ENCODE results near the gene RNF222. TPM values are rescaled to one million over a fixed set of nuclear protein-coding genes. Genes with fewer than 3 reads are reported as not detected.
"Not testable (repeated sequence)": the region's sequence is repeated elsewhere in the genome, so short reads cannot be mapped to it uniquely, and the experiment has no call there.

RNF222 gene
- total and polyA plus RNA-seq, 9 donors, result not detected

DNA sequence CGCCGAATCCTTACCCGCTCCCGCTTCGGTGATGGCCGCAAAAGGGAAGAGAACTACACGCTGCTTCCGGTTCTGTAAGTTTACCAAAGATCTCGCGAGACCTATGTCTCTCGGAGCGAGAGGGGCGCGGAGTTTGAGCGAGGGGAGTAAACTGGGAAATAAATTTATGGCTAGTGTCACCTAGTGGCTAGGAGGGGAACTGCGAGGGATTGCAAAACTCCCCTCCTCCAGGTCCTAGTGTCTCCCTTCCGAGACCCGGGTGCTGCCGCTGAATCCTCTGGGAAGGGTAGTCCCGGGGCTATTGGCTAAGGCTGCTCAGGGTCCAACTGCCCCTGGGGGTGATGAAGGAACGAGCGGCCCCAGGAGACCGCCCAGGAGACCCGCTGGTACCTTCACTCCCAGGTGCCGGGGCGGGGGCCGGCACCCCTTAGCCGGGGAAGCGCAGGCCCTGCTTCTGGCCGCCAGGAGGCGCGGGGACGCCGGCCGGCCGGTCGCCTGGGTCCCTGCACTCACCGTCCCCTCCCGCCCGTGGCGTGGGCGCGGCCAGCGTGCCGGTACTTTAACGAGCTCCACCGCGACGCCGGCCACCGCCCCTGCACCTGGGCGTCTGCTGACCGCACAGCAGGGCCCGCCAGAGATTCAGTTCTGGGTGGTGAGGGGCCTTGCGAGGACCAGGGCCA is 14.3 kb downstream of the RNF222 start, which contains the start of gene RPL26:
Gene RPL26 (minus strand): TSS at position 51 of the 680 bp plus-strand sequence. CDS start 883 bp downstream, outside the sequence.
- Histone ChIP-seq H3K4me3 (peak within 1 kb of the TSS; percentile 89), H3K36me3 (no peaks in the 10 kb centered on the region), H3K4me1 (ENCODE audit: insufficient read depth) (peaks cover 12% of the 10 kb centered on the region), H3K27me3 (no peaks in the 10 kb centered on the region), H3K27ac (peak within 1 kb of the TSS; percentile 71 to 87), H3K9me3 (no peaks in the 10 kb centered on the region)
- TF ChIP-seq POLR2A (IDR thresholded peaks at IDR 0.05), result peak; percentile 77
- TF ChIP-seq, protein P1, sequence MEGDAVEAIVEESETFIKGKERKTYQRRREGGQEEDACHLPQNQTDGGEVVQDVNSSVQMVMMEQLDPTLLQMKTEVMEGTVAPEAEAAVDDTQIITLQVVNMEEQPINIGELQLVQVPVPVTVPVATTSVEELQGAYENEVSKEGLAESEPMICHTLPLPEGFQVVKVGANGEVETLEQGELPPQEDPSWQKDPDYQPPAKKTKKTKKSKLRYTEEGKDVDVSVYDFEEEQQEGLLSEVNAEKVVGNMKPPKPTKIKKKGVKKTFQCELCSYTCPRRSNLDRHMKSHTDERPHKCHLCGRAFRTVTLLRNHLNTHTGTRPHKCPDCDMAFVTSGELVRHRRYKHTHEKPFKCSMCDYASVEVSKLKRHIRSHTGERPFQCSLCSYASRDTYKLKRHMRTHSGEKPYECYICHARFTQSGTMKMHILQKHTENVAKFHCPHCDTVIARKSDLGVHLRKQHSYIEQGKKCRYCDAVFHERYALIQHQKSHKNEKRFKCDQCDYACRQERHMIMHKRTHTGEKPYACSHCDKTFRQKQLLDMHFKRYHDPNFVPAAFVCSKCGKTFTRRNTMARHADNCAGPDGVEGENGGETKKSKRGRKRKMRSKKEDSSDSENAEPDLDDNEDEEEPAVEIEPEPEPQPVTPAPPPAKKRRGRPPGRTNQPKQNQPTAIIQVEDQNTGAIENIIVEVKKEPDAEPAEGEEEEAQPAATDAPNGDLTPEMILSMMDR (IDR thresholded peaks at IDR 0.05), result peak; percentile 90 to 99 (median 99)
- TF ChIP-seq EP300 (IDR thresholded peaks at IDR 0.05), result no peak
- peak; percentile 95 to 99 (median 95) for DNase-seq
- intact Hi-C loops (cut with DNase I), result no loop called here
- 0 to 1% (median 0%) methylated on average over 41 to 55 of the region's 55 CpGs for WGBS, 3 donors

DNA sequence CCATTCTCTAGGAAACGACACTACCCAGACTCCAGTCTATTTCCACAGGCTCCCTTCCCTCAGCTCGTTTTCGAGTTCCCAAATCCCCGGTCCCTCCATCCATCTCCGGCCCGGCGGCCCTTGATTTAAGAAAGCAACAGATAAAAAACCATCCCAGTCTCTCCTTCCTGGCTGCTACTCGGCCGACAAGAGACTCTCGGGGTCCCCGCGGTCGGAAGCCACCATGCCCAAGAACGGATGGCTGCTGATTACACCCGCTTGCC is 14.8 kb downstream of the RNF222 start:
- no peak overlapping the region for H3K27ac ChIP-seq
- H3K9me3 ChIP-seq, result no peaks in the 10 kb centered on the region
- H3K27me3 ChIP-seq, result no peaks in the 10 kb centered on the region
- H3K4me3 ChIP-seq, result peak overlapping the region; percentile 89
- intact Hi-C loops (cut with DNase I), result no loop called here
- 1 to 2% (median 1%) methylated on average over 15 of the region's 15 CpGs for WGBS, 3 donors
- peaks cover 12% of the 10 kb centered on the region for H3K4me1 ChIP-seq (ENCODE audit: insufficient read depth)
- no peaks in the 10 kb centered on the region for H3K36me3 ChIP-seq
- TF ChIP-seq POLR2A (IDR thresholded peaks at IDR 0.05) (no peak), EP300 (IDR thresholded peaks at IDR 0.05) (no peak)
- TF ChIP-seq, protein P1 (IDR thresholded peaks at IDR 0.05), result no peak
- DNase-seq, result no peak

DNA sequence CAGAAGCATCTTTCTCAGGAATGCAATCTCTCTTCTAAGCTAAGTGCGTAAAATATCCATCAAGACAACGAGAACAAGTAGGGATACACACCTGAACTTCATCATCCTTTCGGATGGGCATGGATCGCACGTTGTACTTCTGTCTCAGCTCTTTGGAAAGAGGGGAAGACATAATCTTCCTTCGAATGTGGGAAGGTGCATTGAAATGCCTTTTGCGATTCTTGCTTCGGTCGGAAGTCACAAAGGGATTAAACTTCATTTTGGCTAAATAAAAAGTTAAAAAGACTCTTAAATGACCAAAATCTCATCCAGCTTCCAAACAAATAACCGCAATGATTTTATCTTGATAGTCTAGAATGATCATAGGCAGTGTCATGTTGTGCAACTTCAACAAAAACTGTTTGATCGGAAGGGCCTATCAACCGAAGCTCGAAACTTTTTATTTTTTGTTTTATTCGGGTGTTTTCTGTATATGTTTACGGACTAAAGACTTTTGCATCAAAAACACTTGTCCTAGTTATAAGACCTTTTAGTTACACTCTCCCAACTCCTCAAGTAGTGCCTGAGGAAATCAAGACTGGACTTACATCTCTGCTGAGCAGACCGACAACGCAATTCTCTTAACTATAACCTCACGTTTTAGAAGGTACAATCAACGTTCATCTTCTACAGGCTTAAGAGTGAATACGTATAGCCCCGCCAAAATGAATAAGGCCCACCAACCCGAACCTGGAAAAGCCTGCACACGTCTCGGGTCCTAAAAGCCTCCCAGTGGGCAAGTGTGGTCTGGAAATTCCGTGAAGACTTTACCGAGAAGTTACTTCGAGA is 15.4 kb downstream of the RNF222 start:
- Histone ChIP-seq H3K27me3 (no peaks in the 10 kb centered on the region), H3K9me3 (no peaks in the 10 kb centered on the region), H3K4me3 (peak overlapping the region; percentile 89), H3K36me3 (no peaks in the 10 kb centered on the region), H3K4me1 (ENCODE audit: insufficient read depth) (peaks cover 12% of the 10 kb centered on the region), H3K27ac (no peak overlapping the region)
- no peak for TF ChIP-seq POLR2A (IDR thresholded peaks at IDR 0.05)
- TF ChIP-seq EP300 (IDR thresholded peaks at IDR 0.05), result no peak
- TF ChIP-seq, protein P1 (IDR thresholded peaks at IDR 0.05), result no peak
- intact Hi-C loops (cut with DNase I), result no loop called here
- 8 to 18% (median 9%) methylated on average over 27 of the region's 27 CpGs for WGBS, 3 donors
- DNase-seq, result no peak

DNA sequence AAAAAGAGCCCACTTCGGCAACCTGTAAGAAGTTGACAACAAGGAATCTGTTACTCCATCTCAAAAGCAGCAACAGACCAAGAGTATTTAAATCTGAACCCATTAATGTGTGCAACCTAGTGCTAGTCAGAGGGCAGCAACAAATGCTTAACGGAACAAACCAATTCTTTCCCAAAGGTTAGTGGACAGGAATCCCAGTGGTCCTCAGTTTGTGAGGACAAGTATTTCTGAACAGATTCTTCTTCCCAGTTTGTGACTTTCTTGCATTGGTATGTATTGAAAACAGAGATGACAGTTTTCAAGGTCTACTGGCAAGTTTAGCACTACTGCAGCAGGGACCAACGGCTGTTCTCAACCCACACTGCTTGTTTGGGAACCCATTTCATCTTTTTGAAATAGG is 17.6 kb downstream of the RNF222 start:
- intact Hi-C loops (cut with DNase I), result no loop called here
- Histone ChIP-seq H3K27me3 (no peaks in the 10 kb centered on the region), H3K4me3 (no peak overlapping the region), H3K36me3 (no peaks in the 10 kb centered on the region), H3K4me1 (ENCODE audit: insufficient read depth) (peaks cover 18% of the 10 kb centered on the region), H3K9me3 (no peaks in the 10 kb centered on the region), H3K27ac (no peak overlapping the region)
- WGBS, 3 donors, result 26 to 44% (median 29%) methylated on average over 3 of the region's 3 CpGs
- DNase-seq, result no peak
- TF ChIP-seq POLR2A (IDR thresholded peaks at IDR 0.05) (no peak), EP300 (IDR thresholded peaks at IDR 0.05) (no peak)
- TF ChIP-seq, protein P1 (IDR thresholded peaks at IDR 0.05), result no peak

DNA sequence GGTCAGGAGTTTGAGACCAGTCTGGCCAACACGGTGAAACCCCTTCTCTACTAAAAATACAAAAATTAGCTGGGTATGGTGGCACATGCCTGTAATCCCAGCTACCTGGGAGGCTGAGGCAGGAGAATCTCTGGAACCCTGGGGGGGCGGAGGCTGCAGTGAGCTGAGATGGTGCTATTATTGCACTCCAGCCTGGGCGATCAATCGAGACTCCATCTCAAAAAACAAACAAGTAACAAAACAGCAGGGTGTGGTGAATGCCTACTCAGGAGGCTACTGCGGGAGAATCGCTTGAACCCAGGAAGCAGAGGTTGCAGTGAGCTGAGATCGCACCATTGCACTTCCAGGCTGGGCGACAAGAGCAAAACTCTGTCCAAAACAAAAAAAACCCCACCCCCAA is 19.5 kb downstream of the RNF222 start:
- H3K27me3 ChIP-seq; H3K36me3 ChIP-seq; DNase-seq; intact Hi-C loops (cut with DNase I); H3K9me3 ChIP-seq; H3K27ac ChIP-seq; H3K4me3 ChIP-seq: not testable (repeated sequence)
- WGBS, 3 donors, result 70 to 75% (median 72%) methylated on average over 8 of the region's 8 CpGs
- peaks cover 19% of the 10 kb centered on the region for H3K4me1 ChIP-seq (ENCODE audit: insufficient read depth)

Measured in ovary (tissue), 9 donors.